EH (cell line): Measurements from ENCODE around the gene NAALAD2.
A peak's percentile ranks its signal among the peaks of the same experiment; 100 is the strongest.
"Not testable (repeated sequence)": the region's sequence is repeated elsewhere in the genome, so short reads cannot be mapped to it uniquely, and the experiment has no call there.

Experiments used
- DNase-seq: peaks from one replicate; pipeline ENCODE4 v3.0.0-alpha.2; 2015; ENCODE audit warnings: low read depth

The NAALAD2 gene

GRCh38 chr11:90192869-90193582 lies 58.6 kb downstream of the NAALAD2 start:
- no peak for DNase-seq

DNA sequence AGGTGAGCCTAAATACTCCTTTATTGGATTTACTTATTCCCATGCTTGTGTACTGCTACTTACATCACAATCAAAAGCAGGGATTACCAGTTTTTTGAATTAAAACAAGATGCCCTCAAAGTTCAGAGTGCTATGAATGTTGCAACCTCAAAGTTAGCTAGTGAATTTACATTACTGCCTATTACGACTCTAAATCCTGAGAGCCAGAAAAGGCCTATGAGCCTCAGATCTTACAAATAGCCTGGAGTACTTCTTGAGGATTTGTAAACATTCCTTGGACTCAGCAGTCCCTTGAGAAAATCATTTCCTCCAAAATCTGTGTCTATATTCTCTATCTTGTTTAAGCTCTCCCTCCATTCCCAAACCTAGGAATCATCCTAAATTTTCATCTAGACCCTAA lies 62.9 kb downstream of the NAALAD2 start:
- no peak for DNase-seq

- no peak for DNase-seq
Measured at GRCh38 chr11:90202342-90202741, 67.9 kb downstream of the NAALAD2 start.

DNA sequence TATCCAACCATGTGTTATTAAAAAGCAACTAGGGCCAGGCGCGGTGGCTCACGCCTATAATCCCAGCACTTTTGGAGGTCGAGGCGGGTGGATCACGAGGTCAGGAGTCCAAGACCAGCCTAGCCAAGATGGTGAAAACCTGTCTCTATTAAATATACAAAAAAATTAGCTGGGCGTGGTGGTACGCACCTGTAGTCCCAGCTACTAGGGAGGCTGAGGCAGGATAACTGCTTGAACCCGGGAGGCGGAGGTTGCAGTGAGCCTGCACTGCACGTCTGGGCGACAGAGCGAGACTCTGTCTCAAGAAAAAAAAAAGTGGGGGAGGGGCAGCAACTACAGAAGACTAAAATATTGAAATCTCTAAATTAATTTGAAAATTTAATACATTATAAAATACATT lies 69.9 kb downstream of the NAALAD2 start:
- no peak for DNase-seq

GRCh38 chr11:90204832-90205646 lies 70.6 kb downstream of the NAALAD2 start:
- peak; percentile 60 for DNase-seq

DNA sequence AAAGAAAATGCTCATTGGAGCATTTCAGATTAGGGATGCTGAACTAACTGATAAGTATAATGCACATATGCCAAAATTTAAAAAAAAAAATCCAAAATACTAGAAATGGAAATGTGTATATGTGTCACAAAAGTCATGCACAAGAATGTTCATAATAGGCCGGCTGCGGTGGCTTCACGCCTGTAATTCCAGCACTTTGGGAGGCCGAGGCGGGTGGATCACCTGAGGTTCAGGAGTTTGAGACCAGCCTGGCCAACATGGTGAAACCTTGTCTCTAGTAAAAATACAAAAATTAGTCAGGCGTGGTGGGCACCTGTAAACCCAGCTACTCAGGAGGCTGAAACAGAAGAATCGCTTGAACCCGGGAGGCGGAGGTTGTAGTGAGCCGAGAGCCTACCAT lies 73.5 kb downstream of the NAALAD2 start:
- not testable (repeated sequence) for DNase-seq

DNA sequence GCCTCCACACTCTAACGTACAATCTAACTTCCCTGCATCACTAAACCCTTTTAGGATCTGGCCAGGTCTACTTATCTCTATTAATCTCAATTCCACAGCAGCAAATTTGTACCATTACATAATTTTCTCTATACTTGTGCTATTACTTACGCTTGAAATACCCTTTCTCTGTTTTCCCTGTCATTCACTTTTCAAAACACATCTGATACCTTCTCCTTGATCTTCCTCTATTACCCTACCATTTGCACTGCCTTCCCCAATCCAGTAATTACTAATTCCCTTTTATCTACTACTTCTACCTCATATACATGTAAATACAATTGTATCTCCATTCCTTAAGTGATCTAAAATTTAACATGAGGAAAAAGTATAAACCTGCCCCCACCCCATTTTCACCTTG lies 74.4 kb downstream of the NAALAD2 start:
- DNase-seq = no peak

DNA sequence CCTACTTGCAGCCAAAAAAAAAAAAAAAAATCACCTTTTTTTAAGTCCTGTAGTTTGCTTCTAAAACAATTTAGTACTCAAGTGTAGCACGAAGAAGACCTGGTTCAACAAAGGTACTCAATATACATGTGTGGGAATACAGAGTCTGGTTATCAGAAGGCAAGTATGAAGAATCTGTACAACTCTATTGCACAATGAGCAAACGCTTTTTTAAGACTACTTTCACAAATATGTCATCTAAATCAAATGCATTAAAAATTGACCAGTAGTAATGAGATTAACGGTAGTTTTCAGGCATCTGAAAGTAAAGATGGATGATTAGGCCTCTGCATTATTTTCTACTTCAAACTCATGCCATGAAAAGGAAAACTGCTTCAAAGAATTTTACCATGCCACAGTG lies 78.9 kb downstream of the NAALAD2 start:
- DNase-seq = no peak

- DNase-seq = no peak
Measured at GRCh38 chr11:90216611-90217010, 82.1 kb downstream of the NAALAD2 start.

DNA sequence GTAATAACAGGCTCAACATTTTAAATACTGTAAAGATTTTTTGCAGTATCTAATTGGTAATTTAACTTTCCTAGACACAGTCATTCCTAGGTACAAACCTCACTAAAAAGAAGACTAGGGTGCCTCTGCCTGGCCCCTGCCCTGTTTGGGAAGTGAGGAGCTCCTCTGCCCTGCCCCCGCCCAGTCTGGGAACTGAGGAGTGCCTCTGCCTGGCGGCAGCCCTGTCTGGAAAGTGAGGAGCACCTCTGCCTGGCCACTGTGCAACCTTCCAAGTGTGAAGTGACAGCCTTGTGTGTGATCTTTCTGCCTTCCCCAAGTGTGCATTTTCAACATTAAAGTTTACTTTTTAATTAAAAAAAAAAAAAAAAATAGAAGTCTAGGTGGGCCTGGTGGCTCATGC lies 84.1 kb downstream of the NAALAD2 start:
- DNase-seq = no peak

DNA sequence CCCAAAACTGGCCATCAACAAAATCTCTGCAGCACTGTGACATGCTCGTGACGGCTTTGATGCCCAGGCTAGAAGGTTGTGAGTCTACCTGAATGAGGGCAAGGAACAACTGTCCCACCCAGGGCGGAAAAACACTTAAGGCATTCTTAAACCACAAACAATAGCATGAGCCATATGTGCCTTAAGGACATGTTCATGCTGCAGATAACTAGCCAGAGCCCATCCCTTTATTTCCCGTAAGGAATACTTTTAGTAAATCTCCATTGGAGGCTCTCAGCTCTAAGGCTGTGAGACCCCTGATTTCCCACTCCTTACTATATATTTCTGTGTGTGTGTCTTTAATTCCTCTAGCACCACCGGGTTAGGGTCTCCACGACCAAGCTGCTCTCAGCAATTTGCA lies 85.0 kb downstream of the NAALAD2 start:
- no peak for DNase-seq

GRCh38 chr11:90220391-90220790 lies 85.9 kb downstream of the NAALAD2 start:
- DNase-seq = peak; percentile 66

DNA sequence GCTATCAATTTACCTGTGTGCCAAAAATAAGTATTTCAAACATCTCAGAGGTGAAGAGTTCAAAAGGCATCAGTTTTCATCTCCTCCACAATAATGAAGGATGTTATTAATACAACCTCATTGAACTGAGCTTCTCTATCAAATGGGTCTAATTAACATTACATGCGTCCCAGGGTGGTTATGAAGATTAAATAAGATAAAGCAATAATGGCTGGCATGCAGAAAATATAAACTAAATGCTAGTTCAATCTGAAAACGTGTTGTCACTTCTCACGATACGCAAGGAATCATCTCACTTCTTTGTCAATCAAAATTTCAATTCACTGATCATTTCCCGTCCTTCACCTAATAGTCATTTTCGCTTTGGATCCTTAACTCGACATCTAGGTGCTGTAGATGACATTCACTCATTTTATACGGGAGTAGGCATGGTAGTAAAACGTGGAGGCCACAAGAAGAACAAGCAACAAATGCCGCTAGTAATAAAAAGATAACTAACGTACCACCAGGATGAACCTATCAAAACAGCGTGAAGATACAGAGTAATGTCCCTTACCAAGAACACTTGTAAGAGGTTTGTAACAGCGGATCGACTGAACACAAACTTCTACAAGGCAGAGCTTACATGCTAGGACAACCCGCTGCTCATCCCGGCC lies 87.5 kb downstream of the NAALAD2 start:
- no peak for DNase-seq

DNA sequence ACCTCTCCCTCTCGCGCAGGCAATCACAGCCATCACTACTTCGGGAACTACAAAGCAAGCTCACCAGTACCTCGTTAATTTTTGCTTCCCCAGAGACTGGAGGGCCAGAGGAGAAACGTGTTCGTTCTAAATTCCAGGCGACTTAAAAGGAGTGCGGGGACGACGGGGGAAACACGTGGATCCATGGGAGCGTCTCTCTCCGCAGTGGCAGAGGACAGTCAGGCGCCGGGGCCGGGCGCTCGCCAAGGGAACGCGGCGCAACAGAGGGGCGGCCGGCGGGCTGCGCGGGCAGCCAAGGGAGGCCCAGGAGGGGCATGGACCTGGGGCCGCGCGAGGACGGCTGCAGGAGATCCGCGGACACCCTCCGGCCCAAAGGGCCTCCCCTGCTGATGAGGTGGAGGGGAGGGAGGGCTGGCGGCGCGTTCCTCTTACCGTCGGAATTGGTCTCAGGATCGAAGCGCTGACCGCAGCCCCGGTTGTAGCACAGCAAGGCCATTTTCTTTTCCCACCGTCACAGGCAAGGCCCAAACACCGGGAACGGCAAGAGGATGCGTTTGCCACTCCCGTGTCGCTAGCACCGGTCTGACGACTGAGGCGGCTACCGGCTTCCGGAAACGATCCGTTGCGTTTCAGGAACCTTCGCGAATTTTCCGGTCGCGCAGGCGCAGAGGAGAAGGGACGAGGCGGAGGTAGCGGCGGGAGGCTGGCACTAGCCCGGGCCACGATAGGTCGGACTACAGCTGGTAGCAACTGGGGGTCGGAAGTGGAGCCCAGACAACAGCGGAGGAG lies 88.2 kb downstream of the NAALAD2 start, which contains the start of gene CHORDC1:
Gene CHORDC1, minus strand, starts transcription at position 591 of the 789 bp plus-strand sequence. Its CDS starts 95 bp downstream, at position 496.
- DNase-seq = peak; percentile 89

DNA sequence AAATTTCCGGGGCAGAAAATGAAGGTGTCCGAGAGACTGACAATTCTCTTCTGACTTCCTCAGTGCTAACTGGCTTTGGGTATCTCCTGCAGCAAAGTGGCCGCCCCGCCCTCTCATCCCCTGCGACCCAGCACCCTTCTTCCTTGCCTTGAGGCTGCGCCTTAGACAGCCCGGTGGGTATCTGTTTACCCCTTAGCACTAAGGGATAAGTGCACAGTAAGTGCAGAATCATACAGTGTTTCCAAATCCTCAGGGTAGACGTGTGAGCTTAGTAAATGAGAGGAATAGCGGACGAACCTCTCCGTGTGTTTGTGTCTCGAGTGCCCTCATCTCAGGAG lies 88.8 kb downstream of the NAALAD2 start:
- DNase-seq = no peak

- DNase-seq = no peak
Measured at GRCh38 chr11:90228056-90228455, 93.6 kb downstream of the NAALAD2 start.

- DNase-seq = peak; percentile 44
Measured at GRCh38 chr11:90229791-90230190, 95.3 kb downstream of the NAALAD2 start.

- DNase-seq = no peak
Measured at GRCh38 chr11:90234977-90235376, 100.5 kb downstream of the NAALAD2 start.

DNA sequence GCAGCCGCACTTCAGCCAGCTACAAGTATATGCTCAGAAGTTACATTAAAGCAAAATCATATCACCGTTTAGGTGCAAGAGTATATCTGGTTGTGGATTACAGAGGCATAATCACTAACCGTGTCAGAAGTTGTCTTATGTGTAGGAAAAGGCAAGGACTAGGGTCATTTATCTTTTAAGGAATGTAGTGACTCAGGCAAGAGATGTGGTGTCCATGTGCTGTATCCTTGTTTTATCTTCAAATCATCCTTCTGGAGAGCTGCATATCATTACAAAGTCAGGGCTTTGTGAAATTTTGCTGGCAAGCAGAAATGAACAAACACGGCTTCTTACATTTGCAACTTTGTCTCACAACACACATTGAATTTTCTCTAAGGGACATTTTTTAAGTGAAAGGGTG lies 101.1 kb downstream of the NAALAD2 start:
- DNase-seq = no peak

GRCh38 chr11:90237004-90237403 lies 102.5 kb downstream of the NAALAD2 start:
- no peak for DNase-seq

DNA sequence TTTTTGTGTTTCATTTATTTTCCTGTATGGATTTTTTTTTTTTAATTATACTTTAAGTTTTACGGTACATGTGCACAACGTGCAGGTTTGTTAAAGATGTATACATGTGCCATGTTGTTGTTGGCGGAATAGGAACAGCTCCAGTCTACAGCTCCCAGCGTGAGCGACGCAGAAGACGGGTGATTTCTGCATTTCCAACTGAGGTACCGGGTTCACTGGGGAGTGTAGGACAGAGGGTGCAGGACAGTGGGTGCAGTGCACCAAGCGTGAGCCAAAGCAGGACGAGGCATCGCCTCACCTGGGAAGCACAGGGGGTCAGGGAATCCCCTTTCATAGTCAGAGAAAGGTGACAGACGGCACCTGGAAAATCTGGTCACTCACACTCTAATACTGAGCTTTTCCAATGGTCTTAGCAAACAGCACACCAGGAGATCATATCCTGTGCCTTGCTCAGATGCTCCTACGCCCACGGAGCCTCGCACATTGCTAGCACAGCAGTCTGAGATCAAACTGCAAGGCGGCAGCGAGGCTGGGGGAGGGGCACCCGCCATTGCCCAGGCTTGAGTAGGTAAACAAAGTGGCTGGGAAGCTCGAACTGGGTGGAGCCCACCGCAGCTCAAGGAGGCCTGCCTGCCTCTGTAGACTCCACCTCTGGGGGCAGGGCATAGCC lies 105.6 kb downstream of the NAALAD2 start:
- not testable (repeated sequence) for DNase-seq

GRCh38 chr11:90241414-90241813 lies 107.0 kb downstream of the NAALAD2 start:
- DNase-seq = no peak
